H7 (cell line): Measurements from ENCODE around the gene ELP4. TPM values are rescaled to one million over a fixed set of nuclear protein-coding genes. Genes with fewer than 3 reads are reported as not detected.
"Not testable (repeated sequence)": the region's sequence is repeated elsewhere in the genome, so short reads cannot be mapped to it uniquely, and the experiment has no call there.

Experiments used
- DNase-seq: peaks from one replicate; pipeline ENCODE4 v3.0.0; 2012
- H3K27me3 ChIP-seq: 2 replicates; pipeline ENCODE4 v1.6.0; 2011; ENCODE audit warnings: mild to moderate bottlenecking, low read length; ENCODE audit not compliant: control insufficient read depth, insufficient read depth
- H3K36me3 ChIP-seq: replicated peaks from 2 replicates; pipeline ENCODE4 v1.5.1; 2011; ENCODE audit warnings: low read length; ENCODE audit not compliant: control insufficient read depth, insufficient read depth
- H3K4me3 ChIP-seq: 2 replicates; pipeline ENCODE4 v1.5.1; 2011; ENCODE audit warnings: low read depth, mild to moderate bottlenecking, control low read depth, low read length, moderate library complexity; ENCODE audit not compliant: insufficient read depth
- total RNA-seq: library from RNA; depleted of rRNA; stranded (reverse); fragments of >200 nt; shearing (Covaris generic); gene quantifications from 2 replicates; pipeline ENCODE4 v1.2.3, GENCODE V29; 2014; rRNA removed

Gene ELP4
- total RNA-seq = 28.0 and 35.5 TPM in 2 replicates

- Histone ChIP-seq H3K36me3 (no peaks in the 10 kb centered on the region), H3K4me3 (peak within 1 kb of the TSS; percentile 91), H3K27me3 (no peaks in the 10 kb centered on the region)
- DNase-seq = peak; percentile 92
Measured at GRCh38 chr11:31509429-31510345, at the start of gene ELP4, which contains the start of gene IMMP1L. Gene ELP4 (plus strand): TSS chr11:31509767. CDS start chr11:31509785, 18 bp downstream. Gene IMMP1L (minus strand): TSS chr11:31509622. CDS start chr11:31463276, 46,346 bp downstream.

- Histone ChIP-seq H3K27me3 (no peaks in the 10 kb centered on the region), H3K36me3 (no peaks in the 10 kb centered on the region), H3K4me3 (no peak overlapping the region)
- DNase-seq = no peak
Measured at GRCh38 chr11:31464436-31464835, 45.1 kb upstream of the ELP4 start.

- no peaks in the 10 kb centered on the region for H3K36me3 ChIP-seq
- H3K27me3 ChIP-seq = no peaks in the 10 kb centered on the region
- DNase-seq = no peak
- no peak overlapping the region for H3K4me3 ChIP-seq
Measured at GRCh38 chr11:31474083-31474482, 35.5 kb upstream of the ELP4 start.

- no peaks in the 10 kb centered on the region for H3K36me3 ChIP-seq
- H3K4me3 ChIP-seq = no peak overlapping the region
Measured at GRCh38 chr11:31477528-31478222, 31.9 kb upstream of the ELP4 start.

GRCh38 chr11:31478223-31478590 is 31.4 kb upstream of the ELP4 start:
- Histone ChIP-seq H3K4me3 (no peak overlapping the region), H3K27me3 (no peaks in the 10 kb centered on the region), H3K36me3 (no peaks in the 10 kb centered on the region)
- DNase-seq = no peak

More at GRCh38 chr11:31477528-31478222, 31.9 kb upstream of the ELP4 start:
- no peak for DNase-seq
- no peaks in the 10 kb centered on the region for H3K27me3 ChIP-seq

GRCh38 chr11:31479066-31479465 is 30.5 kb upstream of the ELP4 start:
- Histone ChIP-seq H3K36me3 (no peaks in the 10 kb centered on the region), H3K4me3 (no peak overlapping the region), H3K27me3 (no peaks in the 10 kb centered on the region)
- no peak for DNase-seq

GRCh38 chr11:31480930-31481329 is 28.6 kb upstream of the ELP4 start:
- Histone ChIP-seq H3K27me3 (no peaks in the 10 kb centered on the region), H3K4me3 (no peak overlapping the region), H3K36me3 (no peaks in the 10 kb centered on the region)
- DNase-seq = no peak

- no peak overlapping the region for H3K4me3 ChIP-seq
- no peak for DNase-seq
Measured at GRCh38 chr11:31484497-31484896, 25.1 kb upstream of the ELP4 start.

GRCh38 chr11:31487848-31488247 is 21.7 kb upstream of the ELP4 start:
- Histone ChIP-seq H3K27me3 (no peaks in the 10 kb centered on the region), H3K4me3 (no peak overlapping the region), H3K36me3 (no peaks in the 10 kb centered on the region)
- no peak for DNase-seq

More at GRCh38 chr11:31484497-31484896, 25.1 kb upstream of the ELP4 start:
- Histone ChIP-seq H3K36me3 (no peaks in the 10 kb centered on the region), H3K27me3 (no peaks in the 10 kb centered on the region)

- H3K27me3 ChIP-seq = no peaks in the 10 kb centered on the region
- H3K4me3 ChIP-seq = no peak overlapping the region
- no peak for DNase-seq
- peaks cover 1% of the 10 kb centered on the region for H3K36me3 ChIP-seq
Measured at GRCh38 chr11:31492320-31492913, 17.1 kb upstream of the ELP4 start.

GRCh38 chr11:31493235-31493634 is 16.3 kb upstream of the ELP4 start:
- Histone ChIP-seq H3K36me3 (peaks cover 1% of the 10 kb centered on the region), H3K27me3 (no peaks in the 10 kb centered on the region), H3K4me3 (no peak overlapping the region)
- no peak for DNase-seq

GRCh38 chr11:31493762-31494161 is 15.8 kb upstream of the ELP4 start:
- H3K27me3 ChIP-seq, H3K4me3 ChIP-seq, DNase-seq, H3K36me3 ChIP-seq: not testable (repeated sequence)

- Histone ChIP-seq H3K4me3 (no peak overlapping the region), H3K27me3 (no peaks in the 10 kb centered on the region), H3K36me3 (no peaks in the 10 kb centered on the region)
- no peak for DNase-seq
Measured at GRCh38 chr11:31499576-31500178, 9.9 kb upstream of the ELP4 start.

GRCh38 chr11:31500560-31500959 is 9.0 kb upstream of the ELP4 start:
- Histone ChIP-seq H3K36me3 (no peaks in the 10 kb centered on the region), H3K4me3 (no peak overlapping the region), H3K27me3 (no peaks in the 10 kb centered on the region)
- no peak for DNase-seq
